ENCODE measurements around the gene C1orf159. TPM values are rescaled to one million over a fixed set of nuclear protein-coding genes. Genes with fewer than 3 reads are reported as not detected.
A peak's percentile ranks its signal among the peaks of the same experiment; 100 is the strongest.

Gene C1orf159
- total and polyA plus RNA-seq, 2 donors (not counting 1 experiment from before 2014, with no cell fraction given), result 2.6 to 3.3 TPM

DNA sequence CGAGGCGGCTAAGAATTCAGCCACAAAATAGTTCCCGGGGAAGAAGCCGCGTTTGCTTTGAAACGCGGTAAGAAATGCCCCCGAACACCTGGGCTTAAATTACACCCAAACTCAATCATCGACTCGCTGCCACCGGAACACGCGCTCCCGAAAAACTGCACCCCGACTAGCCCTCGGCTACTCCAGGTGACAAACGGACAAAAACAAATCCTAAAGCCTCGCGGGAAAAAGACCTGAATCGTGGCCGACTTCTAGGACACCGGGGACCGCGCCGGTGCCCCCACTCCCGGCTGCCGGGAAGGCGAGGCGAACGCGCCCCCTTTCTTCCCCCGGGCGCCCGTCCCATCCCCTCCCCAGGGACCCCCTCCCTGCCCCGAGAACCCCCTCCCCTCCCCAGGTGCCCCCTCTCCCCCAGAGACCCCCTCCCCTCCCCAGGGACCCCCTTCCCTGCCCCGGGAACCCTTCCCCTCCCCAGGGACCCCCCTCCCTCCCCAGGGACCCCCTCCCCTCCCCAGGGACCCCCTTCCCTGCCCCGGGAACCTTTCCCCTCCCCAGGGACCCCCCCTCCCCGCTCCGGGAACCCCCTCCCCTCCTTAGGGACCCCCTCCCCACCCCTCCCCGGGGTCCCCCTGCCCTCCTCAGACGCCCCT lies 628 bp downstream of the C1orf159 start:
- no peak overlapping the region for H2AFZ ChIP-seq (ENCODE audit: low read length)
- no peaks in the 10 kb centered on the region for H3K4me1 ChIP-seq (ENCODE audit: control insufficient read depth, extremely low read depth, insufficient read depth, low read length)
- TF ChIP-seq, protein P1, sequence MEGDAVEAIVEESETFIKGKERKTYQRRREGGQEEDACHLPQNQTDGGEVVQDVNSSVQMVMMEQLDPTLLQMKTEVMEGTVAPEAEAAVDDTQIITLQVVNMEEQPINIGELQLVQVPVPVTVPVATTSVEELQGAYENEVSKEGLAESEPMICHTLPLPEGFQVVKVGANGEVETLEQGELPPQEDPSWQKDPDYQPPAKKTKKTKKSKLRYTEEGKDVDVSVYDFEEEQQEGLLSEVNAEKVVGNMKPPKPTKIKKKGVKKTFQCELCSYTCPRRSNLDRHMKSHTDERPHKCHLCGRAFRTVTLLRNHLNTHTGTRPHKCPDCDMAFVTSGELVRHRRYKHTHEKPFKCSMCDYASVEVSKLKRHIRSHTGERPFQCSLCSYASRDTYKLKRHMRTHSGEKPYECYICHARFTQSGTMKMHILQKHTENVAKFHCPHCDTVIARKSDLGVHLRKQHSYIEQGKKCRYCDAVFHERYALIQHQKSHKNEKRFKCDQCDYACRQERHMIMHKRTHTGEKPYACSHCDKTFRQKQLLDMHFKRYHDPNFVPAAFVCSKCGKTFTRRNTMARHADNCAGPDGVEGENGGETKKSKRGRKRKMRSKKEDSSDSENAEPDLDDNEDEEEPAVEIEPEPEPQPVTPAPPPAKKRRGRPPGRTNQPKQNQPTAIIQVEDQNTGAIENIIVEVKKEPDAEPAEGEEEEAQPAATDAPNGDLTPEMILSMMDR (conservative IDR thresholded peaks at IDR 0.05 in 1 of 2, IDR thresholded peaks at IDR 0.05 in 1 of 2; ENCODE audit: low read depth in 1 of 2, low read length in 2 of 2), result no peak
- no peak for TF ChIP-seq EZH2 (IDR thresholded peaks at IDR 0.05; ENCODE audit: low read length, missing control alignments)
- no peak for DNase-seq (ENCODE audit: low read depth in 2 of 2)
- H3K27me3 ChIP-seq (ENCODE audit: control insufficient read depth, insufficient read depth, low read length), result no peaks in the 10 kb centered on the region
- peak overlapping the region; percentile 51 for H3K9ac ChIP-seq (ENCODE audit: insufficient read depth, low read length)
- peak overlapping the region; percentile 41 to 72 (median 46) for H3K4me3 ChIP-seq (replicated peaks in 1 of 4; ENCODE audit: control extremely low read depth in 1 of 4, insufficient read depth in 1 of 4, low read depth in 3 of 4, low read length in 4 of 4)
- H3K79me2 ChIP-seq (ENCODE audit: control insufficient read depth, insufficient read depth, low read length), result no peaks in the 10 kb centered on the region
- no peaks in the 10 kb centered on the region for H3K36me3 ChIP-seq (ENCODE audit: control insufficient read depth, insufficient read depth, low read length)
- no peaks in the 10 kb centered on the region for H4K20me1 ChIP-seq (ENCODE audit: control insufficient read depth, extremely low read depth, insufficient read depth, low read length)
- no peak overlapping the region for H3K27ac ChIP-seq (ENCODE audit: insufficient read depth, low read length)
- peak overlapping the region; percentile 75 for H3K4me2 ChIP-seq (ENCODE audit: extremely low read depth, insufficient read depth, low read length)
- H3K9me3 ChIP-seq (ENCODE audit: control insufficient read depth, insufficient read depth, low read depth, low read length), result no peaks in the 10 kb centered on the region

DNA sequence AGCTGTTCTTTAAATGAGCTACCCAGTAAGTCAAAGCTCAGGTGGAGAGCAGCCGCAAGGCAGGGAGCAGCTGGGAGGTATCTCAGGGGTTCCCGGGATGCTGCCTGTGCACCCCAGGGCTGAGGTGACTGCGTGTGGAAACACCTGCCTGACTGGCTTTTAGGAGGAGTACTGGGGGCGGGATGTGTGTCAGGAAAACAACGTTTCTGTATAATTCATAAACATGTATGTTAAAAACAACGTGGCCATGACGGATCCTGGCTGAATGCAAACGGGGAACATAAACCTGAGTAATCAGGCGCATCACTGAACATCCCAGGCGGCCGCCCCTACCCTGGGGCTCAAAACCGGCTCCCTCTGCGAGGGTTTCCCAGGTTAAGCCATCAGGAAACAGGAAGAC lies 1.5 kb downstream of the C1orf159 start:
- H3K4me2 ChIP-seq (ENCODE audit: extremely low read depth, insufficient read depth, low read length), result peak overlapping the region; percentile 11
- no peaks in the 10 kb centered on the region for H3K79me2 ChIP-seq (ENCODE audit: control insufficient read depth, insufficient read depth, low read length)

DNA sequence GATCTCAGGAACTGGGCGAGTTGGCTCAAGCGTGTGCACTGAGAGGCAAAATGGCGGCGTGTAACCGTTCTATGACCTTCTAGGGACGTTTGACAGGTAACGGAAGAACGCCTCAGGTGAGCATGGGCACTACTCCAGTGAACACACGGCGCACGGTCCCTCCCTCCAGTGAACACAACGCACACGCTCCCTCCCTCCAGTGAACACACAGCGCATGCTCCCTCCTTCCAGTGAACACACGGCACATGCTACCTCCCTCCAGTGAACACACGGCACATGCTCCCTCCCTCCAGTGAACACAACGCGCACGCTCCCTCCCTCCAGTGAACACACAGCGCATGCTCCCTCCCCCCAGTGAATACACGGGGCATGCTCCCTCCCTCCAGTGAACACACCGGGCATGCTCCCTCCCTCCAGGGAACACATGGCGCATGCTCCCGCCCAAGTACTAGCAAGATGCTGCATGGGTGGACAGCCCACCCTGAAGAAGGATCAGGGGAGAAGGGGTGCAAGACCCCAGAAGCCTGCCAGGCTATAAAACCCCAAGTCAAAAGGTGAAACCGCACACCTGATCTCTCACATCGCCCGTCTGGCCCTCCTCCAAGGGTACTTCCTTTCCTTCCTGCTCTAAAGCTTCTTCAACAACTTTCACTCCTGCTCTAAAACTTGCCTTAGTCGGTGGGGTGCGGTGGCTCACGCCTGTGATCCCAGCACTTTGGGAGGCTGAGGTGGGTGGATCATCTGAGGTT lies 3.5 kb downstream of the C1orf159 start:
- H3K4me2 ChIP-seq (ENCODE audit: extremely low read depth, insufficient read depth, low read length), result no peak overlapping the region
- no peaks in the 10 kb centered on the region for H3K79me2 ChIP-seq (ENCODE audit: control insufficient read depth, insufficient read depth, low read length)
- H4K20me1 ChIP-seq (ENCODE audit: control insufficient read depth, extremely low read depth, insufficient read depth, low read length), result no peaks in the 10 kb centered on the region
- H3K27ac ChIP-seq (ENCODE audit: insufficient read depth, low read length), result no peak overlapping the region
- no peak overlapping the region for H3K4me3 ChIP-seq (replicated peaks in 1 of 4; ENCODE audit: control extremely low read depth in 1 of 4, insufficient read depth in 1 of 4, low read depth in 3 of 4, low read length in 4 of 4)
- H3K36me3 ChIP-seq (ENCODE audit: control insufficient read depth, insufficient read depth, low read length), result no peaks in the 10 kb centered on the region
- no peaks in the 10 kb centered on the region for H3K9me3 ChIP-seq (ENCODE audit: control insufficient read depth, insufficient read depth, low read depth, low read length)
- no peaks in the 10 kb centered on the region for H3K4me1 ChIP-seq (ENCODE audit: control insufficient read depth, extremely low read depth, insufficient read depth, low read length)
- DNase-seq (ENCODE audit: low read depth in 2 of 2), result no peak
- no peak overlapping the region for H2AFZ ChIP-seq (ENCODE audit: low read length)
- H3K9ac ChIP-seq (ENCODE audit: insufficient read depth, low read length), result no peak overlapping the region
- no peaks in the 10 kb centered on the region for H3K27me3 ChIP-seq (ENCODE audit: control insufficient read depth, insufficient read depth, low read length)
- TF ChIP-seq EZH2 (IDR thresholded peaks at IDR 0.05; ENCODE audit: low read length, missing control alignments), result no peak
- TF ChIP-seq, protein P1 (conservative IDR thresholded peaks at IDR 0.05 in 1 of 2, IDR thresholded peaks at IDR 0.05 in 1 of 2; ENCODE audit: low read depth in 1 of 2, low read length in 2 of 2), result no peak

More for the DNA sequence above, 1.5 kb downstream of the C1orf159 start:
- Histone ChIP-seq H3K27me3 (ENCODE audit: control insufficient read depth, insufficient read depth, low read length) (no peaks in the 10 kb centered on the region), H2AFZ (ENCODE audit: low read length) (no peak overlapping the region), H4K20me1 (ENCODE audit: control insufficient read depth, extremely low read depth, insufficient read depth, low read length) (no peaks in the 10 kb centered on the region), H3K4me3 (replicated peaks in 1 of 4; ENCODE audit: control extremely low read depth in 1 of 4, insufficient read depth in 1 of 4, low read depth in 3 of 4, low read length in 4 of 4) (no peak overlapping the region), H3K4me1 (ENCODE audit: control insufficient read depth, extremely low read depth, insufficient read depth, low read length) (no peaks in the 10 kb centered on the region), H3K36me3 (ENCODE audit: control insufficient read depth, insufficient read depth, low read length) (no peaks in the 10 kb centered on the region), H3K27ac (ENCODE audit: insufficient read depth, low read length) (no peak overlapping the region), H3K9ac (ENCODE audit: insufficient read depth, low read length) (no peak overlapping the region), H3K9me3 (ENCODE audit: control insufficient read depth, insufficient read depth, low read depth, low read length) (no peaks in the 10 kb centered on the region)
- no peak for DNase-seq (ENCODE audit: low read depth in 2 of 2)
- TF ChIP-seq, protein P1 (conservative IDR thresholded peaks at IDR 0.05 in 1 of 2, IDR thresholded peaks at IDR 0.05 in 1 of 2; ENCODE audit: low read depth in 1 of 2, low read length in 2 of 2), result no peak
- no peak for TF ChIP-seq EZH2 (IDR thresholded peaks at IDR 0.05; ENCODE audit: low read length, missing control alignments)
